Body of pancreas (tissue), 4 donors: ENCODE data around the gene HRH3. TPM values are rescaled to one million over a fixed set of nuclear protein-coding genes. Genes with fewer than 3 reads are reported as not detected.

Source experiments
- ATAC-seq: fragments of 150-250 bp; one replicate; pipeline ENCODE4 v1.9.1; 2016
- DNase-seq, 4 donors: peaks; one replicate each; pipeline ENCODE4 v3.0.0-alpha.2; 2019
- H3K27ac ChIP-seq, 4 donors: fragments of 200-600 bp; sonication (generic); 1 replicate in 3 of 4; 2 replicates in 1 of 4; pipeline versions ENCODE4 v1.5.1 to v1.6.1; 2016 to 2019; ENCODE audit warnings: mild to moderate bottlenecking in 1 of 4, mixed read lengths in 1 of 4, moderate library complexity in 1 of 4
- H3K27me3 ChIP-seq, 2 donors: fragments of 200-600 bp; sonication (generic); one replicate each; pipeline ENCODE4 v1.6.0; 2016; ENCODE audit warnings: mild to moderate bottlenecking in 1 of 2
- H3K36me3 ChIP-seq, 2 donors: fragments of 200-600 bp; sonication (generic); replicated peaks in 1 of 2; 2 replicates each; pipeline ENCODE4 v1.5.1; 2016; ENCODE audit warnings: low read depth in 2 of 2; ENCODE audit not compliant: insufficient read depth in 1 of 2
- H3K4me1 ChIP-seq: fragments of 200-600 bp; sonication (generic); one replicate; pipeline ENCODE4 v1.6.0; 2016
- H3K4me3 ChIP-seq, 2 donors: fragments of 200-600 bp; sonication (generic); 1 replicate in 1 of 2; 2 replicates in 1 of 2; pipeline ENCODE4 v1.5.1; 2016 to 2019
- H3K9me3 ChIP-seq, 3 donors: fragments of 200-600 bp; sonication (generic); 1 replicate in 2 of 3; 2 replicates in 1 of 3; pipeline ENCODE4 v1.5.1; 2016
- CTCF ChIP-seq, 7 experiments: fragments of 450-650 bp in 4 of 7; fragments of 200-600 bp in 3 of 7; sonication (generic) in 3 of 7; IDR thresholded peaks; one replicate each; pipeline ENCODE4 v1.5.1; 2016 to 2019; ENCODE audit warnings: antibody characterized with exemption in 7 of 7
- POLR2A ChIP-seq, 3 donors: fragments of 450-650 bp; IDR thresholded peaks; one replicate each; pipeline ENCODE4 v1.6.1; 2016; ENCODE audit warnings: antibody characterized with exemption in 3 of 3, mild to moderate bottlenecking in 2 of 3
- WGBS, 2 donors: methylation state at CpG; one replicate each; pipeline ENCODE4 v1.1.5; 2017; 5-methylcytosine and 5-hydroxymethylcytosine counted together
- intact Hi-C: fragments of 100-400 bp; cut with DNase I; formaldehyde crosslinking; loops from one replicate; pipeline ENCODE4 v1.15.1; 2023
- total RNA-seq, 2 donors: library from RNA; depleted of rRNA; stranded (reverse); fragments of >200 nt; gene quantifications; one replicate each; pipeline ENCODE4 v1.1.0, GENCODE V29; 2016

The HRH3 gene
- total RNA-seq, 2 donors from 2014 or later, result 0.33 TPM; not detected in 1

- DNase-seq, result peak; percentile 48 to 60 (median 51)
- H3K4me3 ChIP-seq, result peak overlapping the region; percentile 51 to 90
- intact Hi-C loops, result no loop called here
- peaks cover 72% of the 10 kb centered on the region for H3K4me1 ChIP-seq
- TF ChIP-seq POLR2A (IDR thresholded peaks at IDR 0.05), result peak in 1 of 3 donors; percentile 3
- no peak for TF ChIP-seq CTCF (IDR thresholded peaks at IDR 0.05)
- no peak for ATAC-seq
- no peaks in the 10 kb centered on the region for H3K36me3 ChIP-seq
- peak overlapping the region; percentile 90 to 96 (median 92) for H3K27ac ChIP-seq
- H3K9me3 ChIP-seq, result no peaks in the 10 kb centered on the region
- 16 to 18% methylated on average over 13 to 23 of the region's 23 CpGs for WGBS, 2 donors
- no peaks in the 10 kb centered on the region for H3K27me3 ChIP-seq
Observed at GRCh38 chr20:62239278-62239879, 19.3 kb upstream of the HRH3 start.

- DNase-seq (peak; percentile 58 to 64 (median 61)), ATAC-seq (peak; percentile 15)
- TF ChIP-seq CTCF (IDR thresholded peaks at IDR 0.05) (no peak), POLR2A (IDR thresholded peaks at IDR 0.05) (peak in 1 of 3 donors; percentile 62)
- Histone ChIP-seq H3K4me3 (peak overlapping the region; percentile 51 to 90), H3K27me3 (no peaks in the 10 kb centered on the region), H3K36me3 (no peaks in the 10 kb centered on the region), H3K27ac (peak overlapping the region; percentile 90 to 96 (median 92)), H3K4me1 (peaks cover 65% of the 10 kb centered on the region), H3K9me3 (no peaks in the 10 kb centered on the region)
- intact Hi-C loops, result no loop called here
- 0 to 1% methylated on average over 14 to 50 of the region's 70 CpGs for WGBS, 2 donors
Observed at GRCh38 chr20:62238569-62239277, 18.6 kb upstream of the HRH3 start.

GRCh38 chr20:62237801-62238568, 17.9 kb upstream of the HRH3 start, which contains the start of gene OSBPL2:
TSS of gene OSBPL2 (plus strand) at chr20:62238521. CDS start at chr20:62256185, 17,664 bp downstream.
- ATAC-seq (peak; percentile 96), DNase-seq (peak; percentile 99 to 100 (median 99))
- Histone ChIP-seq H3K4me1 (peaks cover 58% of the 10 kb centered on the region), H3K27ac (peak within 1 kb of the TSS; percentile 90 to 96 (median 92)), H3K9me3 (no peaks in the 10 kb centered on the region), H3K36me3 (no peaks in the 10 kb centered on the region), H3K27me3 (no peaks in the 10 kb centered on the region), H3K4me3 (peak within 1 kb of the TSS; percentile 51 to 90)
- TF ChIP-seq CTCF (IDR thresholded peaks at IDR 0.05), result peak in 3 of 7 experiments; percentile 7 to 15 (median 15)
- peak; percentile 52 to 68 (median 68) for TF ChIP-seq POLR2A (IDR thresholded peaks at IDR 0.05)
- WGBS, 2 donors, result 2 to 9% methylated on average over 15 to 55 of the region's 55 CpGs
- intact Hi-C loops, result no loop called here

- Histone ChIP-seq H3K4me3 (no peak overlapping the region), H3K9me3 (no peaks in the 10 kb centered on the region), H3K27ac (peak overlapping the region in 3 of 4 donors; percentile 13 to 91 (median 80)), H3K36me3 (no peaks in the 10 kb centered on the region), H3K4me1 (peaks cover 53% of the 10 kb centered on the region), H3K27me3 (no peaks in the 10 kb centered on the region)
- TF ChIP-seq POLR2A (IDR thresholded peaks at IDR 0.05), result no peak
- TF ChIP-seq CTCF (IDR thresholded peaks at IDR 0.05), result no peak
- intact Hi-C loops, result no loop called here
- 20 to 67% methylated on average over 1 of the region's 1 CpG for WGBS, 2 donors
- no peak for DNase-seq
- ATAC-seq, result no peak
Observed at GRCh38 chr20:62237514-62237800, 17.4 kb upstream of the HRH3 start.
